PC-3 (cell line): Measurements from ENCODE around the gene RELL1.

Source experiments
- CTCF ChIP-seq: fragments of 300-600 bp; sonication (generic); conservative IDR thresholded peaks from 2 replicates; pipeline ENCODE4 v1.5.1; 2017; ENCODE audit warnings: antibody characterized with exemption, low read depth, mild to moderate bottlenecking, low read length
- EZH2 ChIP-seq: fragments of 300-600 bp; sonication (generic); IDR thresholded peaks from one replicate; pipeline ENCODE4 v1.6.1; 2017; ENCODE audit warnings: antibody characterized with exemption, mild to moderate bottlenecking, low read length; ENCODE audit not compliant: unreplicated experiment

- TF ChIP-seq EZH2 (no peak), CTCF (no peak)
Measured at GRCh38 chr4:37728064-37728463, 41.9 kb upstream of the RELL1 start.
